GM20431 (cell line): ENCODE measurements around the gene ONECUT2.

Experiments used
- in situ Hi-C: fragments of 300-500 bp; cut with MseI, MboI; formaldehyde crosslinking; loops from one replicate; pipeline ENCODE4 v1.15.0; 2020; ENCODE audit warnings: low sequenced_read_pairs; ENCODE audit not compliant: unreplicated experiment

Gene ONECUT2

GRCh38 chr18:57443247-57443646, 8.1 kb downstream of the ONECUT2 start:
- in situ Hi-C loops: no loop called here

GRCh38 chr18:57443702-57444101, 8.5 kb downstream of the ONECUT2 start:
- in situ Hi-C loops: no loop called here

GRCh38 chr18:57444301-57444759, 9.2 kb downstream of the ONECUT2 start:
- in situ Hi-C loops: no loop called here

GRCh38 chr18:57445488-57446319, 10.5 kb downstream of the ONECUT2 start:
- in situ Hi-C loops: no loop called here

GRCh38 chr18:57446322-57446721, 11.1 kb downstream of the ONECUT2 start:
- in situ Hi-C loops: no loop called here

- in situ Hi-C loops: no loop called here
These were observed 12.0 kb downstream of the ONECUT2 start for GRCh38 chr18:57447154-57447621.

GRCh38 chr18:57455576-57456129, 20.5 kb downstream of the ONECUT2 start:
- in situ Hi-C loops: no loop called here

- in situ Hi-C loops: no loop called here
These were observed 26.6 kb downstream of the ONECUT2 start for GRCh38 chr18:57461652-57462269.

- in situ Hi-C loops: no loop called here
These were observed 31.1 kb downstream of the ONECUT2 start for GRCh38 chr18:57466307-57466706.

- in situ Hi-C loops: no loop called here
These were observed 31.7 kb downstream of the ONECUT2 start for GRCh38 chr18:57466745-57467409.

- in situ Hi-C loops: no loop called here
These were observed 34.7 kb downstream of the ONECUT2 start for GRCh38 chr18:57469884-57470283.

GRCh38 chr18:57475408-57475807, 40.2 kb downstream of the ONECUT2 start:
- in situ Hi-C loops: no loop called here

GRCh38 chr18:57475903-57476302, 40.7 kb downstream of the ONECUT2 start:
- in situ Hi-C loops: no loop called here

GRCh38 chr18:57480733-57481132, 45.6 kb downstream of the ONECUT2 start:
- in situ Hi-C loops: no loop called here

- in situ Hi-C loops: no loop called here
These were observed 62.5 kb downstream of the ONECUT2 start for GRCh38 chr18:57497372-57498294.

GRCh38 chr18:57498682-57499256, 63.6 kb downstream of the ONECUT2 start:
- in situ Hi-C loops: no loop called here

GRCh38 chr18:57502624-57503023, 67.5 kb downstream of the ONECUT2 start:
- in situ Hi-C loops: no loop called here

GRCh38 chr18:57505231-57505630, 70.1 kb downstream of the ONECUT2 start:
- in situ Hi-C loops: no loop called here

- in situ Hi-C loops: no loop called here
These were observed 80.9 kb downstream of the ONECUT2 start for GRCh38 chr18:57516056-57516455.
